Kidney epithelial cell (primary cell): ENCODE measurements around the gene CPT1C. TPM values are rescaled to one million over a fixed set of nuclear protein-coding genes. Genes with fewer than 3 reads are reported as not detected.

Experiments used
- DNase-seq: peaks from one replicate; pipeline ENCODE4 v3.0.0-alpha.2; 2010; ENCODE audit warnings: low read depth
- H3K27me3 ChIP-seq: 2 replicates; pipeline ENCODE4 v1.6.0; 2011; ENCODE audit warnings: low read length; ENCODE audit not compliant: control insufficient read depth, insufficient read depth
- H3K36me3 ChIP-seq: 2 replicates; pipeline ENCODE4 v1.5.1; 2011; ENCODE audit warnings: low read length; ENCODE audit not compliant: control insufficient read depth, insufficient read depth
- H3K4me3 ChIP-seq: 2 replicates; pipeline ENCODE4 v1.5.1; 2011; ENCODE audit warnings: low read depth, mild to moderate bottlenecking, control low read depth, low read length
- CTCF ChIP-seq: IDR thresholded peaks from 2 replicates; pipeline ENCODE4 v1.5.1; 2011; ENCODE audit warnings: mild to moderate bottlenecking, moderate library complexity, low read length, control low read depth, inconsistent platforms; ENCODE audit not compliant: insufficient read depth, poor library complexity, severe bottlenecking
- total RNA-seq: library from RNA; depleted of rRNA; stranded (reverse); fragments of >200 nt; gene quantifications from 2 replicates; pipeline ENCODE4 v1.2.3, GENCODE V29; 2015

Gene CPT1C
- total RNA-seq, 1 donor from 2014 or later = 3.4 TPM

- H3K4me3 ChIP-seq = peak overlapping the region; percentile 84
- no peaks in the 10 kb centered on the region for H3K27me3 ChIP-seq
- peaks cover 2% of the 10 kb centered on the region for H3K36me3 ChIP-seq
- no peak for DNase-seq
- peak; percentile 7 for TF ChIP-seq CTCF
Observed at GRCh38 chr19:49664171-49665035, 26.5 kb upstream of the CPT1C start.

- H3K36me3 ChIP-seq = no peaks in the 10 kb centered on the region
- TF ChIP-seq CTCF = no peak
- DNase-seq = no peak
- no peaks in the 10 kb centered on the region for H3K27me3 ChIP-seq
- peak overlapping the region; percentile 84 for H3K4me3 ChIP-seq
Observed at GRCh38 chr19:49665036-49665350, 25.9 kb upstream of the CPT1C start.

- Histone ChIP-seq H3K36me3 (no peaks in the 10 kb centered on the region), H3K27me3 (no peaks in the 10 kb centered on the region), H3K4me3 (peak within 1 kb of the TSS; percentile 84)
- DNase-seq = peak; percentile 90
- TF ChIP-seq CTCF = no peak
Observed at GRCh38 chr19:49665351-49666119, 25.4 kb upstream of the CPT1C start, which contains the start of the genes BCL2L12 and IRF3. Gene BCL2L12 (plus strand): TSS chr19:49665933. CDS start chr19:49666693, 760 bp downstream. Gene IRF3 (minus strand): TSS chr19:49665857. CDS start chr19:49664838, 1,019 bp downstream.

GRCh38 chr19:49666120-49666444 is 24.8 kb upstream of the CPT1C start:
- Histone ChIP-seq H3K4me3 (peak overlapping the region; percentile 84), H3K27me3 (no peaks in the 10 kb centered on the region), H3K36me3 (no peaks in the 10 kb centered on the region)
- DNase-seq = no peak
- TF ChIP-seq CTCF = no peak

- Histone ChIP-seq H3K36me3 (no peaks in the 10 kb centered on the region), H3K4me3 (no peak overlapping the region), H3K27me3 (no peaks in the 10 kb centered on the region)
- no peak for DNase-seq
- TF ChIP-seq CTCF = no peak
Observed at GRCh38 chr19:49667473-49667872, 23.4 kb upstream of the CPT1C start.
